WTC11 (cell line): ENCODE measurements around the gene RNPEPL1.

Source experiments
- CREM ChIP-seq: sonication (generic); formaldehyde crosslinking; IDR thresholded peaks from 2 replicates; pipeline ENCODE4 v1.8.1; 2022; ENCODE audit warnings: mild to moderate bottlenecking, missing genetic modification reagents, moderate library complexity
- ESRRA ChIP-seq: sonication (generic); formaldehyde crosslinking; IDR thresholded peaks from 2 replicates; pipeline ENCODE4 v1.8.1; 2022; ENCODE audit warnings: mild to moderate bottlenecking, missing genetic modification reagents, borderline replicate concordance
- JUN ChIP-seq: sonication (generic); formaldehyde crosslinking; IDR thresholded peaks from 2 replicates; pipeline ENCODE4 v1.8.0; 2023; ENCODE audit warnings: mild to moderate bottlenecking, missing genetic modification reagents
- TF ChIP-seq, protein P1 (sequence below): fragments of 200-600 bp; IDR thresholded peaks from 2 replicates; pipeline ENCODE4 v1.8.0; 2022; ENCODE audit warnings: antibody characterized with exemption
- TF ChIP-seq, protein P2 (sequence below): sonication (generic); formaldehyde crosslinking; IDR thresholded peaks from 2 replicates; pipeline ENCODE4 v1.8.0; 2022; ENCODE audit warnings: mild to moderate bottlenecking, missing genetic modification reagents
- TF ChIP-seq, protein P3 (sequence below): fragments of 250-450 bp; sonication (Bioruptor Pico); IDR thresholded peaks from 2 replicates; pipeline ENCODE4 v2.1.2; 2022; ENCODE audit warnings: mild to moderate bottlenecking, moderate library complexity
- TF ChIP-seq, protein P4 (sequence below): sonication (generic); formaldehyde crosslinking; IDR thresholded peaks from 2 replicates; pipeline ENCODE4 v1.8.0; 2023; ENCODE audit warnings: missing genetic modification reagents, mild to moderate bottlenecking, borderline replicate concordance
- TF ChIP-seq, protein P5 (sequence below): sonication (generic); formaldehyde crosslinking; conservative IDR thresholded peaks from 2 replicates; pipeline ENCODE4 v1.8.1; 2022; ENCODE audit warnings: mild to moderate bottlenecking, missing genetic modification reagents
- TF ChIP-seq, protein P6 (sequence below): sonication (generic); formaldehyde crosslinking; IDR thresholded peaks from 2 replicates; pipeline ENCODE4 v1.8.1; 2022; ENCODE audit warnings: mild to moderate bottlenecking, missing genetic modification reagents, moderate library complexity, borderline replicate concordance
- TF ChIP-seq, protein P7 (sequence below): sonication (generic); formaldehyde crosslinking; IDR thresholded peaks from 2 replicates; pipeline ENCODE4 v1.8.1; 2023; ENCODE audit warnings: mild to moderate bottlenecking, missing genetic modification reagents

DNA sequence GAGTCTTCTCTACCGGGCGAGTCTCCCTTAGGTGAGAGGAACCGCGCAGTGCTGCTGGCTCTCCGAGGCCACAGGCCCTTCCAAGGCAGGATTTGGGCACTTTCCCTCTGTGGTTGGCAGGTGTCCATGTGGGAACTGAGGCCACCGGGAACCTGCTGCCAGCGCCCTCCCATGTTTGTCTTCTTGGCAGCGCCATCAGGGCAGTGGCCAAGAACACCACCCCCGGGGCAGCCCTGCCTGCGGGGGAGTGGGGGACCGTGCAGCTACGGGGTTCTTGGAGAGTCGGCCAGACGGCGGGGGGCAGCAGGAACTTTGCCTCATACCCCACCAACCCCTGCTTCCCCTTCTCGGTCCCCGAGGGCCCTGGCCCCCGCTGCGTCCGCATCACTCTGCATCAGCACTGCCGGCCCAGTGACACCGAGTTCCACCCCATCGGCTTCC is 28.2 kb downstream of the RNPEPL1 start:
- TF ChIP-seq, protein P1, sequence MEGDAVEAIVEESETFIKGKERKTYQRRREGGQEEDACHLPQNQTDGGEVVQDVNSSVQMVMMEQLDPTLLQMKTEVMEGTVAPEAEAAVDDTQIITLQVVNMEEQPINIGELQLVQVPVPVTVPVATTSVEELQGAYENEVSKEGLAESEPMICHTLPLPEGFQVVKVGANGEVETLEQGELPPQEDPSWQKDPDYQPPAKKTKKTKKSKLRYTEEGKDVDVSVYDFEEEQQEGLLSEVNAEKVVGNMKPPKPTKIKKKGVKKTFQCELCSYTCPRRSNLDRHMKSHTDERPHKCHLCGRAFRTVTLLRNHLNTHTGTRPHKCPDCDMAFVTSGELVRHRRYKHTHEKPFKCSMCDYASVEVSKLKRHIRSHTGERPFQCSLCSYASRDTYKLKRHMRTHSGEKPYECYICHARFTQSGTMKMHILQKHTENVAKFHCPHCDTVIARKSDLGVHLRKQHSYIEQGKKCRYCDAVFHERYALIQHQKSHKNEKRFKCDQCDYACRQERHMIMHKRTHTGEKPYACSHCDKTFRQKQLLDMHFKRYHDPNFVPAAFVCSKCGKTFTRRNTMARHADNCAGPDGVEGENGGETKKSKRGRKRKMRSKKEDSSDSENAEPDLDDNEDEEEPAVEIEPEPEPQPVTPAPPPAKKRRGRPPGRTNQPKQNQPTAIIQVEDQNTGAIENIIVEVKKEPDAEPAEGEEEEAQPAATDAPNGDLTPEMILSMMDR: no peak
- no peak for TF ChIP-seq CREM (CRISPR knock-in tag)
- TF ChIP-seq JUN: no peak
- TF ChIP-seq, protein P2, sequence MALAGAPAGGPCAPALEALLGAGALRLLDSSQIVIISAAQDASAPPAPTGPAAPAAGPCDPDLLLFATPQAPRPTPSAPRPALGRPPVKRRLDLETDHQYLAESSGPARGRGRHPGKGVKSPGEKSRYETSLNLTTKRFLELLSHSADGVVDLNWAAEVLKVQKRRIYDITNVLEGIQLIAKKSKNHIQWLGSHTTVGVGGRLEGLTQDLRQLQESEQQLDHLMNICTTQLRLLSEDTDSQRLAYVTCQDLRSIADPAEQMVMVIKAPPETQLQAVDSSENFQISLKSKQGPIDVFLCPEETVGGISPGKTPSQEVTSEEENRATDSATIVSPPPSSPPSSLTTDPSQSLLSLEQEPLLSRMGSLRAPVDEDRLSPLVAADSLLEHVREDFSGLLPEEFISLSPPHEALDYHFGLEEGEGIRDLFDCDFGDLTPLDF (CRISPR knock-in tag): no peak
- TF ChIP-seq, protein P3, sequence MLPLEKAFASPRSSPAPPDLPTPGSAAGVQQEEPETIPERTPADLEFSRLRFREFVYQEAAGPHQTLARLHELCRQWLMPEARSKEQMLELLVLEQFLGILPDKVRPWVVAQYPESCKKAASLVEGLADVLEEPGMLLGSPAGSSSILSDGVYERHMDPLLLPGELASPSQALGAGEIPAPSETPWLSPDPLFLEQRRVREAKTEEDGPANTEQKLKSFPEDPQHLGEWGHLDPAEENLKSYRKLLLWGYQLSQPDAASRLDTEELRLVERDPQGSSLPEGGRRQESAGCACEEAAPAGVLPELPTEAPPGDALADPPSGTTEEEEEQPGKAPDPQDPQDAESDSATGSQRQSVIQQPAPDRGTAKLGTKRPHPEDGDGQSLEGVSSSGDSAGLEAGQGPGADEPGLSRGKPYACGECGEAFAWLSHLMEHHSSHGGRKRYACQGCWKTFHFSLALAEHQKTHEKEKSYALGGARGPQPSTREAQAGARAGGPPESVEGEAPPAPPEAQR: no peak
- TF ChIP-seq, protein P4, sequence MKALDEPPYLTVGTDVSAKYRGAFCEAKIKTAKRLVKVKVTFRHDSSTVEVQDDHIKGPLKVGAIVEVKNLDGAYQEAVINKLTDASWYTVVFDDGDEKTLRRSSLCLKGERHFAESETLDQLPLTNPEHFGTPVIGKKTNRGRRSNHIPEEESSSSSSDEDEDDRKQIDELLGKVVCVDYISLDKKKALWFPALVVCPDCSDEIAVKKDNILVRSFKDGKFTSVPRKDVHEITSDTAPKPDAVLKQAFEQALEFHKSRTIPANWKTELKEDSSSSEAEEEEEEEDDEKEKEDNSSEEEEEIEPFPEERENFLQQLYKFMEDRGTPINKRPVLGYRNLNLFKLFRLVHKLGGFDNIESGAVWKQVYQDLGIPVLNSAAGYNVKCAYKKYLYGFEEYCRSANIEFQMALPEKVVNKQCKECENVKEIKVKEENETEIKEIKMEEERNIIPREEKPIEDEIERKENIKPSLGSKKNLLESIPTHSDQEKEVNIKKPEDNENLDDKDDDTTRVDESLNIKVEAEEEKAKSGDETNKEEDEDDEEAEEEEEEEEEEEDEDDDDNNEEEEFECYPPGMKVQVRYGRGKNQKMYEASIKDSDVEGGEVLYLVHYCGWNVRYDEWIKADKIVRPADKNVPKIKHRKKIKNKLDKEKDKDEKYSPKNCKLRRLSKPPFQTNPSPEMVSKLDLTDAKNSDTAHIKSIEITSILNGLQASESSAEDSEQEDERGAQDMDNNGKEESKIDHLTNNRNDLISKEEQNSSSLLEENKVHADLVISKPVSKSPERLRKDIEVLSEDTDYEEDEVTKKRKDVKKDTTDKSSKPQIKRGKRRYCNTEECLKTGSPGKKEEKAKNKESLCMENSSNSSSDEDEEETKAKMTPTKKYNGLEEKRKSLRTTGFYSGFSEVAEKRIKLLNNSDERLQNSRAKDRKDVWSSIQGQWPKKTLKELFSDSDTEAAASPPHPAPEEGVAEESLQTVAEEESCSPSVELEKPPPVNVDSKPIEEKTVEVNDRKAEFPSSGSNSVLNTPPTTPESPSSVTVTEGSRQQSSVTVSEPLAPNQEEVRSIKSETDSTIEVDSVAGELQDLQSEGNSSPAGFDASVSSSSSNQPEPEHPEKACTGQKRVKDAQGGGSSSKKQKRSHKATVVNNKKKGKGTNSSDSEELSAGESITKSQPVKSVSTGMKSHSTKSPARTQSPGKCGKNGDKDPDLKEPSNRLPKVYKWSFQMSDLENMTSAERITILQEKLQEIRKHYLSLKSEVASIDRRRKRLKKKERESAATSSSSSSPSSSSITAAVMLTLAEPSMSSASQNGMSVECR (CRISPR knock-in tag): no peak
- TF ChIP-seq, protein P5, sequence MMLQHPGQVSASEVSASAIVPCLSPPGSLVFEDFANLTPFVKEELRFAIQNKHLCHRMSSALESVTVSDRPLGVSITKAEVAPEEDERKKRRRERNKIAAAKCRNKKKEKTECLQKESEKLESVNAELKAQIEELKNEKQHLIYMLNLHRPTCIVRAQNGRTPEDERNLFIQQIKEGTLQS (CRISPR knock-in tag): no peak
- TF ChIP-seq, protein P6, sequence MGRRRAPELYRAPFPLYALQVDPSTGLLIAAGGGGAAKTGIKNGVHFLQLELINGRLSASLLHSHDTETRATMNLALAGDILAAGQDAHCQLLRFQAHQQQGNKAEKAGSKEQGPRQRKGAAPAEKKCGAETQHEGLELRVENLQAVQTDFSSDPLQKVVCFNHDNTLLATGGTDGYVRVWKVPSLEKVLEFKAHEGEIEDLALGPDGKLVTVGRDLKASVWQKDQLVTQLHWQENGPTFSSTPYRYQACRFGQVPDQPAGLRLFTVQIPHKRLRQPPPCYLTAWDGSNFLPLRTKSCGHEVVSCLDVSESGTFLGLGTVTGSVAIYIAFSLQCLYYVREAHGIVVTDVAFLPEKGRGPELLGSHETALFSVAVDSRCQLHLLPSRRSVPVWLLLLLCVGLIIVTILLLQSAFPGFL (CRISPR knock-in tag): no peak
- no peak for TF ChIP-seq ESRRA (CRISPR knock-in tag)
- TF ChIP-seq, protein P7, sequence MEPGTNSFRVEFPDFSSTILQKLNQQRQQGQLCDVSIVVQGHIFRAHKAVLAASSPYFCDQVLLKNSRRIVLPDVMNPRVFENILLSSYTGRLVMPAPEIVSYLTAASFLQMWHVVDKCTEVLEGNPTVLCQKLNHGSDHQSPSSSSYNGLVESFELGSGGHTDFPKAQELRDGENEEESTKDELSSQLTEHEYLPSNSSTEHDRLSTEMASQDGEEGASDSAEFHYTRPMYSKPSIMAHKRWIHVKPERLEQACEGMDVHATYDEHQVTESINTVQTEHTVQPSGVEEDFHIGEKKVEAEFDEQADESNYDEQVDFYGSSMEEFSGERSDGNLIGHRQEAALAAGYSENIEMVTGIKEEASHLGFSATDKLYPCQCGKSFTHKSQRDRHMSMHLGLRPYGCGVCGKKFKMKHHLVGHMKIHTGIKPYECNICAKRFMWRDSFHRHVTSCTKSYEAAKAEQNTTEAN (CRISPR knock-in tag): no peak
